Lung (tissue), 12 donors: Measurements from ENCODE around the gene GNPTG. TPM values are rescaled to one million over a fixed set of nuclear protein-coding genes. Genes with fewer than 3 reads are reported as not detected.

ENCODE experiments used
- ATAC-seq: fragments of 200-7000 bp; cut with Tn5 transposase; one replicate; pipeline ENCODE4 v1.9.1; 2020; ENCODE audit warnings: moderate number of reproducible peaks; ENCODE audit not compliant: insufficient read depth, low FRiP score
- DNase-seq, 3 donors: peaks; one replicate each; pipeline ENCODE4 v3.0.0-alpha.2; 2013 to 2017
- H3K27ac ChIP-seq, 2 donors: one replicate each; pipeline ENCODE4 v1.5.1; 2013; ENCODE audit warnings: mild to moderate bottlenecking in 2 of 2, moderate library complexity in 2 of 2, control low read depth in 1 of 2, inconsistent platforms in 1 of 2, low read depth in 1 of 2, low read length in 1 of 2
- H3K27me3 ChIP-seq, 3 donors: one replicate each; pipeline ENCODE4 v1.5.1; 2013; ENCODE audit warnings: low read length in 2 of 3; ENCODE audit not compliant: control insufficient read depth in 3 of 3, insufficient read depth in 3 of 3
- H3K36me3 ChIP-seq, 4 donors: one replicate each; pipeline ENCODE4 v1.5.1; 2013; ENCODE audit warnings: low read length in 4 of 4, mild to moderate bottlenecking in 1 of 4, moderate library complexity in 1 of 4; ENCODE audit not compliant: control insufficient read depth in 4 of 4, insufficient read depth in 4 of 4
- H3K4me1 ChIP-seq, 5 donors: one replicate each; pipeline ENCODE4 v1.5.1; 2013; ENCODE audit warnings: low read length in 5 of 5, mild to moderate bottlenecking in 2 of 5, moderate library complexity in 1 of 5; ENCODE audit not compliant: control insufficient read depth in 5 of 5, insufficient read depth in 5 of 5
- H3K4me3 ChIP-seq: one replicate; pipeline ENCODE4 v1.5.1; 2013; ENCODE audit warnings: mild to moderate bottlenecking, control low read depth, moderate library complexity
- H3K9ac ChIP-seq, 2 donors: one replicate each; pipeline ENCODE4 v1.5.1; 2013; ENCODE audit warnings: low read length in 2 of 2, control low read depth in 1 of 2; ENCODE audit not compliant: insufficient read depth in 1 of 2
- H3K9me3 ChIP-seq, 4 donors: one replicate each; pipeline ENCODE4 v1.5.1; 2013; ENCODE audit warnings: low read length in 3 of 4, mild to moderate bottlenecking in 1 of 4, moderate library complexity in 1 of 4; ENCODE audit not compliant: control insufficient read depth in 4 of 4, insufficient read depth in 3 of 4
- CTCF ChIP-seq: IDR thresholded peaks from 2 replicates; pipeline ENCODE4 v1.5.1; 2012; ENCODE audit warnings: mild to moderate bottlenecking; ENCODE audit errors: control extremely low read depth, extremely low read depth
- WGBS, 2 donors: extraction: QIAGEN DNeasy Blood & Tissue Kit; methylation state at CpG; one replicate each; pipeline ENCODE4 v1.1.7; 2013; 5-methylcytosine and 5-hydroxymethylcytosine counted together
- polyA plus RNA-seq, 2 donors: library from polyadenylated mRNA; stranded (reverse); fragments of 200-250 nt; gene quantifications; one replicate each; pipeline ENCODE4 v1.2.1, GENCODE V29; 2013
- total RNA-seq, 2 donors: library from RNA; depleted of rRNA in 1 of 2; stranded (reverse); fragments of >200 nt in 1 of 2; gene quantifications; one replicate each; pipeline ENCODE4 v1.2.1, GENCODE V29; 2014 to 2021
- donor health status: control.
- donor health status: control.
- donor health status: Bipolar disorder and iron deficiency.
- donor health status: healthy.
- donor health status: DM: yes; HTN: yes; CAD: no.

Gene GNPTG
- total and polyA plus RNA-seq, 4 donors: 34.8 to 92.7 (median 77.8) TPM

GRCh38 chr16:1393613-1394176, 42.0 kb downstream of the GNPTG start:
- WGBS, 2 donors: 96 to 98% methylated on average over 21 of the region's 21 CpGs
- H3K27ac ChIP-seq: no peak overlapping the region
- H3K9ac ChIP-seq: no peak overlapping the region
- no peak for TF ChIP-seq CTCF
- no peaks in the 10 kb centered on the region for H3K27me3 ChIP-seq
- ATAC-seq (no peak), DNase-seq (no peak)
- H3K4me1 ChIP-seq: no peaks in the 10 kb centered on the region
- no peaks in the 10 kb centered on the region for H3K9me3 ChIP-seq
- H3K36me3 ChIP-seq: peaks cover 0 to 43% (median 20%) of the 10 kb centered on the region in 4 donors
- H3K4me3 ChIP-seq: no peak overlapping the region

- no peak overlapping the region for H3K4me3 ChIP-seq
- H3K36me3 ChIP-seq: peaks cover 0 to 44% (median 21%) of the 10 kb centered on the region in 4 donors
- DNase-seq (no peak), ATAC-seq (no peak)
- 92% methylated on average over 18 to 19 of the region's 19 CpGs for WGBS, 2 donors
- H3K9me3 ChIP-seq: no peaks in the 10 kb centered on the region
- no peaks in the 10 kb centered on the region for H3K27me3 ChIP-seq
- no peaks in the 10 kb centered on the region for H3K4me1 ChIP-seq
- TF ChIP-seq CTCF: no peak
- no peak overlapping the region for H3K9ac ChIP-seq
- H3K27ac ChIP-seq: no peak overlapping the region
Observed at GRCh38 chr16:1394367-1394951, 42.7 kb downstream of the GNPTG start.

- Histone ChIP-seq H3K9ac (no peak overlapping the region), H3K27me3 (no peaks in the 10 kb centered on the region), H3K27ac (no peak overlapping the region), H3K36me3 (peaks cover 0 to 41% (median 21%) of the 10 kb centered on the region in 4 donors), H3K9me3 (no peaks in the 10 kb centered on the region), H3K4me1 (no peaks in the 10 kb centered on the region), H3K4me3 (no peak overlapping the region)
- no peak for DNase-seq
- WGBS, 2 donors: 93 to 94% methylated on average over 22 of the region's 22 CpGs
- no peak for TF ChIP-seq CTCF
- ATAC-seq: no peak
Observed at GRCh38 chr16:1395444-1396031, 43.8 kb downstream of the GNPTG start.
